Thoracic aorta (tissue), 2 donors: ENCODE measurements around the gene DUS4L. TPM values are rescaled to one million over a fixed set of nuclear protein-coding genes. Genes with fewer than 3 reads are reported as not detected.

Experiments
- ATAC-seq: fragments of 150-250 bp; one replicate; pipeline ENCODE4 v1.8.0; 2017; ENCODE audit warnings: low read depth; ENCODE audit not compliant: insufficient number of reproducible peaks, low FRiP score
- DNase-seq: peaks from one replicate; pipeline ENCODE4 v3.0.0-alpha.2; 2020; ENCODE audit warnings: low spot score
- H3K27ac ChIP-seq, 2 donors: fragments of 200-600 bp; sonication (generic); 1 replicate in 1 of 2; 2 replicates in 1 of 2; pipeline ENCODE4 v1.5.1; 2016; ENCODE audit warnings: mild to moderate bottlenecking in 2 of 2, moderate library complexity in 2 of 2
- H3K27me3 ChIP-seq: fragments of 200-600 bp; sonication (generic); replicated peaks from 2 replicates; pipeline ENCODE4 v1.6.0; 2016; ENCODE audit warnings: mild to moderate bottlenecking; ENCODE audit not compliant: insufficient read depth
- H3K36me3 ChIP-seq: fragments of 200-600 bp; sonication (generic); one replicate; pipeline ENCODE4 v1.5.1; 2016
- H3K4me1 ChIP-seq, 2 donors: fragments of 200-600 bp; sonication (generic); 1 replicate in 1 of 2; 2 replicates in 1 of 2; pipeline versions ENCODE4 v1.5.1 to v1.6.0; 2016; ENCODE audit warnings: low read depth in 2 of 2, mild to moderate bottlenecking in 1 of 2; ENCODE audit not compliant: control insufficient read depth in 1 of 2
- H3K4me3 ChIP-seq: fragments of 200-600 bp; sonication (generic); 2 replicates; pipeline ENCODE4 v1.5.1; 2016; ENCODE audit warnings: mild to moderate bottlenecking
- H3K9me3 ChIP-seq: fragments of 200-600 bp; sonication (generic); 2 replicates; pipeline ENCODE4 v1.5.1; 2016
- CTCF ChIP-seq: fragments of 200-600 bp; sonication (generic); IDR thresholded peaks from one replicate; pipeline ENCODE4 v1.5.1; 2019; ENCODE audit warnings: antibody characterized with exemption
- total RNA-seq, 2 donors: library from RNA; depleted of rRNA; stranded (reverse); fragments of >200 nt; gene quantifications; one replicate each; pipeline versions ENCODE4 v1.1.0 to v1.2.3, GENCODE V29; 2016

Gene DUS4L
- total RNA-seq, 2 donors from 2014 or later = 4.7 to 10.3 TPM

GRCh38 chr7:107579554-107579884 is 15.7 kb downstream of the DUS4L start:
- H3K27ac ChIP-seq = peak overlapping the region; percentile 90 to 94
- no peaks in the 10 kb centered on the region for H3K27me3 ChIP-seq
- ATAC-seq = peak; percentile 30
- peaks cover 3% of the 10 kb centered on the region for H3K36me3 ChIP-seq
- peaks cover 24 to 35% of the 10 kb centered on the region in 2 donors for H3K4me1 ChIP-seq
- peak overlapping the region; percentile 88 for H3K4me3 ChIP-seq
- DNase-seq = no peak
- H3K9me3 ChIP-seq = no peaks in the 10 kb centered on the region
- no peak for TF ChIP-seq CTCF

GRCh38 chr7:107579885-107580715 is 16.3 kb downstream of the DUS4L start, which contains the start of gene BCAP29:
TSS of gene BCAP29 (plus strand) at chr7:107580246. CDS start at chr7:107580773, 527 bp downstream.
- TF ChIP-seq CTCF = peak; percentile 26
- DNase-seq (no peak), ATAC-seq (peak; percentile 96)
- Histone ChIP-seq H3K27me3 (no peaks in the 10 kb centered on the region), H3K27ac (peak within 1 kb of the TSS; percentile 90 to 94), H3K4me1 (peaks cover 28 to 35% of the 10 kb centered on the region in 2 donors), H3K9me3 (no peaks in the 10 kb centered on the region), H3K36me3 (peaks cover 7% of the 10 kb centered on the region), H3K4me3 (peak within 1 kb of the TSS; percentile 88)

GRCh38 chr7:107580716-107581383 is 17.1 kb downstream of the DUS4L start:
- H3K4me1 ChIP-seq = peaks cover 29 to 35% of the 10 kb centered on the region in 2 donors
- H3K4me3 ChIP-seq = peak overlapping the region; percentile 88
- H3K27ac ChIP-seq = peak overlapping the region; percentile 90 to 94
- H3K27me3 ChIP-seq = no peaks in the 10 kb centered on the region
- TF ChIP-seq CTCF = no peak
- DNase-seq (no peak), ATAC-seq (no peak)
- no peaks in the 10 kb centered on the region for H3K9me3 ChIP-seq
- peaks cover 14% of the 10 kb centered on the region for H3K36me3 ChIP-seq

- H3K4me1 ChIP-seq = peaks cover 35 to 39% of the 10 kb centered on the region in 2 donors
- peak overlapping the region; percentile 88 for H3K4me3 ChIP-seq
- H3K9me3 ChIP-seq = no peaks in the 10 kb centered on the region
- ATAC-seq = no peak
- TF ChIP-seq CTCF = no peak
- H3K27me3 ChIP-seq = no peaks in the 10 kb centered on the region
- peak overlapping the region; percentile 90 to 94 for H3K27ac ChIP-seq
- peaks cover 19% of the 10 kb centered on the region for H3K36me3 ChIP-seq
- no peak for DNase-seq
Measured at GRCh38 chr7:107581387-107582013, 17.7 kb downstream of the DUS4L start.

- Histone ChIP-seq H3K27ac (peak overlapping the region in 1 of 2 donors; percentile 23), H3K4me1 (peaks cover 43 to 49% of the 10 kb centered on the region in 2 donors), H3K27me3 (no peaks in the 10 kb centered on the region), H3K4me3 (peak overlapping the region; percentile 88), H3K36me3 (peaks cover 19% of the 10 kb centered on the region), H3K9me3 (no peaks in the 10 kb centered on the region)
- no peak for ATAC-seq
- TF ChIP-seq CTCF = no peak
- DNase-seq = no peak
Measured at GRCh38 chr7:107582875-107583274, 19.1 kb downstream of the DUS4L start.
